Mammary epithelial cell (primary cell): ENCODE data around the gene CDK5RAP1.

Source experiments
- EZH2 ChIP-seq: IDR thresholded peaks from 2 replicates; pipeline ENCODE4 v1.6.1; 2012; ENCODE audit warnings: low read length, inconsistent platforms, borderline replicate concordance
- TF ChIP-seq, protein P1 (sequence below), 2 donors: IDR thresholded peaks in 1 of 2; conservative IDR thresholded peaks in 1 of 2; 2 replicates each; pipeline ENCODE4 v1.5.1; 2011 to 2012; ENCODE audit warnings: inconsistent platforms in 2 of 2, low read length in 2 of 2, mild to moderate bottlenecking in 2 of 2, control low read depth in 1 of 2, low read depth in 1 of 2; ENCODE audit not compliant: insufficient read depth in 1 of 2; ENCODE audit errors: extremely low read depth in 1 of 2

DNA sequence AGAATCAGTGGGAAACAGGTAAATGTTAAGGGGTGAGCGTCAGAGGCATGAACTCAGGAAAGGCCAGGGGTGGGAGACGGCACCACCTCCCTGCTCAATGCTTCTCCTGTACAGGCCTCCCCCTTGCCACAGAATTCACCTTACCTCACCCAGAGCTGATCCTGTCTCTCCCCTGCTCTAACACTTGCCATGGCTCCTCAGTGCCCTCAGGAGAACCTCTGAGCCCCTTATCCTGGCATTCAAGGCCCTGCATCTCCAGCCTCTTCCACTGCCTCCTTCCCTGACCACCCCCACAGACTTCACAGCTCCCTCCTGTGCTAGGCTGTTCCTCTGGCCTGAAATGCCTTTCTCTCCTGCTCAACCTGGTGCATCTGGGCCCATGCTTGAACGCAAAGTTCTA, 84.4 kb downstream of the CDK5RAP1 start:
- TF ChIP-seq, protein P1, sequence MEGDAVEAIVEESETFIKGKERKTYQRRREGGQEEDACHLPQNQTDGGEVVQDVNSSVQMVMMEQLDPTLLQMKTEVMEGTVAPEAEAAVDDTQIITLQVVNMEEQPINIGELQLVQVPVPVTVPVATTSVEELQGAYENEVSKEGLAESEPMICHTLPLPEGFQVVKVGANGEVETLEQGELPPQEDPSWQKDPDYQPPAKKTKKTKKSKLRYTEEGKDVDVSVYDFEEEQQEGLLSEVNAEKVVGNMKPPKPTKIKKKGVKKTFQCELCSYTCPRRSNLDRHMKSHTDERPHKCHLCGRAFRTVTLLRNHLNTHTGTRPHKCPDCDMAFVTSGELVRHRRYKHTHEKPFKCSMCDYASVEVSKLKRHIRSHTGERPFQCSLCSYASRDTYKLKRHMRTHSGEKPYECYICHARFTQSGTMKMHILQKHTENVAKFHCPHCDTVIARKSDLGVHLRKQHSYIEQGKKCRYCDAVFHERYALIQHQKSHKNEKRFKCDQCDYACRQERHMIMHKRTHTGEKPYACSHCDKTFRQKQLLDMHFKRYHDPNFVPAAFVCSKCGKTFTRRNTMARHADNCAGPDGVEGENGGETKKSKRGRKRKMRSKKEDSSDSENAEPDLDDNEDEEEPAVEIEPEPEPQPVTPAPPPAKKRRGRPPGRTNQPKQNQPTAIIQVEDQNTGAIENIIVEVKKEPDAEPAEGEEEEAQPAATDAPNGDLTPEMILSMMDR (conservative IDR thresholded peaks at IDR 0.05 in 1 of 2, IDR thresholded peaks at IDR 0.05 in 1 of 2; ENCODE audit: extremely low read depth in 1 of 2, insufficient read depth in 1 of 2, low read depth in 1 of 2, low read length in 2 of 2), result no peak
- no peak for TF ChIP-seq EZH2
